Activated CD8-positive, alpha-beta memory T cell treated with anti-CD3 and anti-CD28 coated beads for 48 hours (primary cell): ENCODE measurements around the gene MLLT1.

ENCODE experiments used
- DNase-seq, 3 experiments: peaks; one replicate each; pipeline ENCODE4 v3.0.0-alpha.2; 2020; ENCODE audit warnings: low read depth in 2 of 3, low spot score in 2 of 3

MLLT1 gene

DNA sequence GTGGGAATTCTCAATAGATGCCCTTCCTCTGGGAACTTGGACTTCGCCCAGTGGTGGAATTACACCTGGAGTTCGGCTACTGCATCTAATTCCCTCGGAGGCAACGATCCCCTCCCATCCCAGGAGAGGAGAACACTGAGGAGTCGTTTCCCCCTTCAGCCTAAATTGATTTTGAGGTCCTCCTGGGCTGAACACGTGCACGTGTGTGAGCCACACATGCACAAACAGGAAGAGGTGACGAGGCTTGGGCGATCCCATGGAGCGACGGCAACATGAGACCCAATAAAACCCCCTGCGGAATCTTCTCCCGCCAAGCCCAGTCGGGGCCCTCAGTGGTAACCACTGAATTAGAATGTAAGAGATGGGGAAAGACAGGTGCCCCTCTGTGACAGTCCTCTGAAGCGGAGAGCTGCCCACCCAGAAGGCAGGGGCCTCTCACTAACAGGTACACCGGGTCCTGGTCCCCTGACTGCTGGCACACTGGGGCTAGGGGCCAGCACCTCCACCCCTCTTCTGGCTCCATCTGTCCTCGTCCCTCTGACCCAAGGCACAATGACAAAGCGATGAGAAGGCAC is 4.5 kb downstream of the MLLT1 start:
- DNase-seq = no peak

DNA sequence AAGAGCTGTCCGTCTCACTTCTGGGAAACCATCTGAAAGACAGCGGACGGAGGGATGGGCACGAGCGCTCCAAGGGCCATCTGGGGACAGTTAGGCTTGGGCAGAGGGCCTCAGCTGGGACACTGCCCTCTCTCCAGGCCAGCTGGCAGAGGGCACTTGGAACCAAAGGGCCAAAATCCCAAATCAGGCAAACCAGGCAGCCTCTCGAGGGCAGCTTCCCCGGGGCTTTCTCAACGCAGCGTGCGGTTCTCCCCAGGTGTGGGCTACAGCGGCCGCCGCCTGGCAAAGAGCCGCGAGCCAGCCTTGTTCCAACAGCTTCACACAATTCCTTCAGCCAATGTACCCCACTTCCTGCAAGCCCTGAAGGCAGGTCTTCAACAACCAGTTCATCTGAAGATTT is 5.0 kb downstream of the MLLT1 start:
- no peak for DNase-seq

DNA sequence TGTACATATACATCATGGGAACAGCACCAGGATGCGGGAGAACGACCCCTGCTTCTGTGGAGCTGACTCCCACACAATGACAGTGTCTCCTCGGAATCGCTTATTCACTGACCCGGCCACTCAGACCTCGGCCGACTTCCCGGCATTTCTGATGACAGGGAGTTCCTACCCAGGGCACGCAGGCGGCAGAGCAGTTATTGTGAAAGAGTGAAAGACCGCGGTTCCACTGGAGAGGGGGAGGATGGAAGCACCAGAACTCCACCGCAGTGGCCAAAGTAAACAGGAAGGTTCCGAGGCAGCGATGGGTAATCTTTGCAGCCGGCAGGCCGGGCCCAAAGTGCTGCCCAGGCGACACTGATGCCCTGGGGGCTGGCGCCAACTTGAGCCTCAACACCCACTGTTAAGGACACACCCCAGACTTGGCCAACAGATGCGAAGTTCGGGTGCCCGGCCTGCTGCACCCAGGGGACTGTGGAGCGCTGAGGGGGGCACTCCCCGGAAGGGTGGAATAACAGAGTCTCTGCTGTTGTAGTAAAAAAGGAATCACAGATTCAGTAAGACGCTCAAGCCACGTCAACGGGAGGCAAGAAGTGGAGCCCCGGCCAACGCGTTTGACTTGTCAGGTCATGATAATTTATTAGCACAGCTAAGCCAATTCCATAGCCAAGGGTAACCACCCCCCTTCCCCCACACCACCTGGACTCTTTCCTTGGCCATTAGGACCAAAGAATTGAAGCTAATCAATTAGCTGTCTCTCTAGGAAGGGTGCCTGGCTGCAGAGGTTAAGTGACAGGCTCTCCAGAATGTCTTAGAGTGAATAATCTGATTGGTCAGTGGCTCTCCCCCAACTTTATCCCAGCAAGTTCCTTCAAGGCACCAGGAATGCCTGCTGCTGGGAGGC is 5.8 kb downstream of the MLLT1 start:
- no peak for DNase-seq

DNA sequence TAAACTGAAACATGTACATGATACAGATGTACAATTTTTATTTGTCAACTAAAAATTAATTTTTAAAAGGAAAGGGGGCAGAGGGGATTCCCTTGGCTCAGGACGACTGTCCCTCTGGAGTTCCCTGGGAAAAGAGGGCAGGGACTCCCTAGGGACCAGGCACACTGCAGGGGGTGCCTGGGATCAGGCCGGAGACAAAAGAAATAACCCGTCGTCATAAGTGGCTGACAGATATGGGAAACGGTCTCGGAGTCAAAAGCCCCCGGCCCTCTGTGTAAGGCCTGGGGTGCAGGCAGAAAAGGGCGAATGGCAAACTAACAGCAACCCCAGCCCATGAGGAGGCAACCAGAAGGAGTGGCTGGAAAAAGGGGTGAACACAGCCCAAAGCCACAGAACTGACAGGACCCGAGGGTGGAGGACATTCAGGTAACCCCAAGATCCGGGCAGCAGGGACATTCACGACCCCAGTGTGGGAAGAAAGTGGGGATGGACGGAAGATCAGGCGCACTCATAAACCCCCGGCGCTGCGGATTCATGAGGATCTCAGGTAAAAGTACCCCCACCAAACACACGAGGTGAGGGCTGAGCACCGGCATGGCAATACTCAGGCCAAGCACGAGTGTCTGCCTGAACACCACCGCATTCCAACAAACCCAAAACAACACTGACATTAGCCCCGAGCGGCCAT is 6.7 kb downstream of the MLLT1 start:
- DNase-seq = no peak

DNA sequence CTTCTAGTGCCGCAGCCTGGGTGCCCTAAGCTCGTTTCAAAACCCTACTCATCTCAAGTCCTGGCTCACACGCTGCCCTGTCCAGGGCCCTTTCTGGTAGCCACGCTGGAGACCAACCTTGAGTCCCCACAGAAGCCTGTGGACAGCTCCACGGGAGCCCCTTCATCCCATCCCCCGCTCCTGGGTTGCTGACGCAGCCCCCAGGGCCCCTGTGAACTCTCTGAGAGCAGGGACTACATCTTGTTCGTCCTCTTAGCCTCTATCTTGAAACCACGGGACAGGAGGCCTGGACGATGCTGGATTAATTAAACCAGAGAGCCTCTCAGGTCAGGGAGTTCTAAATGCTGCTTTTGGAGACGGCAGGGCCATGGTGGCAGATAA is 7.4 kb downstream of the MLLT1 start:
- DNase-seq = no peak

DNA sequence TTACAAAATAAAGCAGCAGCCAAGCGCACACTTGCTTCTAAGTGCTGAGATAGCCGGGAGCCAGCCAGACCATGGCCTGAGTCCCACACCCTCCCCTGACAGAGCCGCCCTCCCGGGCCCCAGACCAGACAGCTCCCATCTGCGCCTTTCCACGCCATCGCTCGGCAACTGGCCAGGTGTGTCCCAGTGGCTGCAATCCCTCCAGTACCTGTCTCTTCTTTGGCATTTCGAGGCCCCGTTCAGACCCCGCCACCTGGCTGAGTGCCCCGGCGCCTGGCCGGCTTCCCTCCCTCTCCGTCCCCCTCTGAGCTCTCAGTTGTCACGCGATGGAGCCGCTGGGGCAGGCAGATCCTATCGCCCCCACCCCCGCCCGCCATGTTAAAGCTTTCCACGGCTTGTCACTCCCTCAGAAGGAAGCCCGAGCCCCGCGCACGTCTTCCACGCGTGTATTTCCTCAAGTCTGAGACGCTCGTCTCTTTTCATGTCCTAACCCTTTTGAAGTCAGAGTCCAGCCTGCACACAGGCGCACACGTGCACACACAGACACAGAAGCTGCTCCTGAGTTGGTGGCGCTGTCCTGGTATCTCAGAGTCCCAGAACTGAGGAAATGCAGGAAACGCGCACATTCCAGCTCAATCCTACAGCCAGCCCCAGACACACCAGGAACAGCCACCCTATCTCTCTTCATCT is 7.9 kb downstream of the MLLT1 start:
- DNase-seq = no peak

DNA sequence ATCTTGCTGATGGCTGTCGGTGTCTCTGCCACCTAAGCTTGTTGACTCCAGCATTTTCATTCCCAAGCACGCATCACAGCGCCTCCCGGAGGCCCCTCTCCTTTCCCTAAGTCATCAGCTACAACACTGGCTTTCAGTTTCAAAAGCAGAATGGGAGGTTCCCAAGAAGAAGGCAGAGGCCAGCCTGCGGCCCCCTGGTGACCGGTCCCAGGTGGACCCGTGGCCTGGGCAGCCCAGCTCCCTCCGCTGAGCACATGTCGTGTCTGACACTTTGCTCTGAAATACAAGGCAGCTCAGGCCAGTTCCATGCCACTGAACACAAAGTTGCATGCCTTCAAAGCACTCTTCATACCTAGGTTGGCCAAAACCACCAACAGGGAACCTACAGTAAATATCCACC is 8.5 kb downstream of the MLLT1 start:
- DNase-seq = no peak

DNA sequence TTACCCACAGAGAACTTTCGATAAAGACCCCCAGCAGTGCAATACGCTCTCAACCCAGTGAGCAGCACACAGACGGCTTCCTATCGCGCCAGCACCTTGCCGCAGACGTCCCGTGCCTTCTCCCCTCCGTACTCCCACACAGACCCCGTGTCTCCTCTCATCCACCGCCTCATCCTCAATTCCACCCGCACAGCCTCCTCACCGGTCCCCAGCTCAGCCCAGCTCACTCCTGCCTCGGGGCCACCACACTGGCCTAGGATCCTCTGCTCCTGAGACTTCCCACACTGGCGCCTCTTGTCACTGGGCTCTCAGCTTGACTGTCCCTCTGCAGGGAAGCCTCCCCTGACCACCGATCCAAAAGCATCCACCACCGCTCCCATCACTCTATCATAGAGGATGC is 9.0 kb downstream of the MLLT1 start:
- DNase-seq = no peak

DNA sequence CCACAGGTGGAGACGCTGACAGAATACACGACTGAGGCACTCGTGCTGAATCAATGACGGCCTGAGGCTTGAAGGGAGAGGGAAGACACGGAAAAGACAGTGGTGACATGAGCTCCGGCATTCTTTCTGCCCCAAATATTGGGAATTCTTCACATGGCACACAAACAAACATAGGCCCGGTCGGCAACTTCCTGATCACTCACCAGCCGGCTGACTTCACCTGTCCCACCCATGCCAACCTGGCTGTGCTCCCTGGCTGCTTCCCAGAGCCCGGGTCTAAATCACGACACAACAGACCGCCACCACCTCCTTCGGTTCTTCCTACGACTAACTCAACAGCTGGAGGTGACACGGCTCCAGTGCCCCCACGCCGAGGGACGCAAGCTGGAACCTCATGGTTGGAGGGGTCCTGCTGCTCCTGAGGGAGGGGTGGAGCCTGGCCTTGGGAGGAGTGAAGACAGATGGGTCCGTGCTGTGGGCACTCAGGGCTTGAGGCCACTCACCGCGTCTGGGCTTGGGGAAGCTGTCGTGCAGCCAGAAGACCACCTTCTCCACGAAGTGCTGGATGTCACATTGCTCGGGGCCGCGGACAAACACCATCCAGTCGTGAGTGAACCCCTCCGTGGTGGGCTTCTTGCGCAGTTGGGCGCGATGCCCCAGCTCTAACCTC is 9.6 kb downstream of the MLLT1 start:
- DNase-seq = no peak

DNA sequence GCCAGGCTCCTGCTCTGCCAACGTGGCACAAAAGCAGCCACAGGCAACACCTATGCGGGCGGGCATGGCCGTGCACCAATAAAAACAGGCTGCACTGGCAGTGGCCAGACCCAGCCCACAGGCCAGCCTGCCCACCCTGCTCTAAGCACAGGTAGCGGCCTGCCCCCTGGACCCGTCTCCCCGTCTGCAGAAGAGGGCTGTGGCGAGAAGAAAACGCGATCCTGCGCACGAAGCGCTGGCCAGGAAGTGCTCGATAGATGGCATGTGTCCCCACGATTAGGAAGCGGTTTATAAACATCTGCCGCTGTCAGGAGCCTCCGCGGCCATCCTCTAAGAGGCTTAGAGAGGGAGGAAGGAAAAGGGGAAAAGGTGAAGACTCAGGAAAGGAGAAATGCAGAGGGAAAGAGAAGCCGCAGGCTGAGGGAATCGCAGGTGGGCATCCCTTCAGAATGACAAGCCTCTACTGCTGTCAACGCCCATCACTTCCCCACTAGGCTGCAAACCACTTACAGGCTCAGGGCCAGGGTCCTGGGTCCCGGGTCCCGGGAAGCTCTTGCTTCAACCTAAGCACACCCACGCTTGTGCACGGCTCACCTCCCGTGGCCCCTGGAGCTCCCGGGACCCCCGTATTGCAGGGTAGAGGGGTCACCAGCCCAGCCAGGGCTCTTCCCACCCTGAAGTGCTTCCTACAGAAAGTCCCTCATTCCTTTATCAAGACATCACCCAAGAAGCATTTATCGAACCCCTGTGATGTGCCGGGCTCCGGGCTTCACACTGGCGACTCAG is 10.5 kb downstream of the MLLT1 start:
- no peak for DNase-seq

DNA sequence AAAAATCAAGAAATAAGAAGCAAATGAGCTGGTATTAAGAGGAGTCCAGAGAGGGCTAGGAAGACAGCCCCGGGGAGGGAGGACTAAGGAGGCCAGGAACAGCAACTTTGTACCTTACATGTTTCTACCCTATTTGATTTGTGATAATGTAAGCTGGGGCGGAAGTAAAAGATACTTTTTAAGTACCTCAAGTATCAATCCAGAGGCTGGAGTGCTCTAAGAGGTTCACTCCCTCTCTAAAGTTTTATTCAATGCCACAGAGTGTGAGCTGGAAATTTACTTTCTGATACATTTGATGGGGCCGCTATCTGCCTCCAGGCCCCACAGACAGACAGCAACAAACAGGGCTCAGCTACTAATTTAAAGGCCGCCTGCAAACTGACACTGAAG is 11.4 kb downstream of the MLLT1 start:
- DNase-seq = no peak

DNA sequence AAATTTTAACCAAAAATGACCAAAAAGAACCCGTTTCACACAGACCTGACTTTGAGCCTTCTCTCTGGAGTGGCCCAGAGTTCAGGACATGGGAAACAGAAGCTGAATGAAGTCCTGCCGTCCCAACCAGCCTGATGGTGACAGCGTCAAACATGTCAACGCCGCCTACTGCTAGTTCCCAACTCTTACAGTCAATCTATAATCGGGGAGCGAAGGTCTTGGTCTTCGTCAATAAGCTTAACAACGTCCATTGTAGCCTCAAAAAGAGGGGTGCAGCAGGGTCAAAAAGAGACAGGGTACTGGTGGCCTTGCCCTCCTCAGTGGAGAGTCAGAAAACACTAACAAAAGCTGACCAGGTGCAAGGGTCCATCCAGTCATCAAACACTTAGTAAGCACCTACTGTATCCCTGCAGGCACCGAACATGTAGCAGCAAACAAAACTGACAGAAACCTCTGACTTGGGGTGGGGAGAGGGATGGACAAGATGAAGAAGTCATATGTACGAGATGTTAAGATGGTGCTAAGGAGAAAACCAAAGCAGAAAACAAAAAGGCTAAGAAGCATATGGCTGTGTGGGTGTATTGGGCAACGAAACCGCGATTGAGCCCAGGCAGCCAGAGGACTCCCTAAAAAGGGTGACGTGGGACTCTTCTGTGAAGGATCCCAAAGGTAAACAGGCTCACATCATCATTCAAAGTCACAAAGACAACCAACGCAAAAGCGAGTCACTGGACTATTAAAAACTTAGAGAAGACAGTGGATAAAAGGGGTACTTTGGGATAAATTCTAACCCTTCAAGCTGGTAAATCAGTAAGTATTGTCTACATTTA is 12.0 kb downstream of the MLLT1 start:
- DNase-seq = no peak

DNA sequence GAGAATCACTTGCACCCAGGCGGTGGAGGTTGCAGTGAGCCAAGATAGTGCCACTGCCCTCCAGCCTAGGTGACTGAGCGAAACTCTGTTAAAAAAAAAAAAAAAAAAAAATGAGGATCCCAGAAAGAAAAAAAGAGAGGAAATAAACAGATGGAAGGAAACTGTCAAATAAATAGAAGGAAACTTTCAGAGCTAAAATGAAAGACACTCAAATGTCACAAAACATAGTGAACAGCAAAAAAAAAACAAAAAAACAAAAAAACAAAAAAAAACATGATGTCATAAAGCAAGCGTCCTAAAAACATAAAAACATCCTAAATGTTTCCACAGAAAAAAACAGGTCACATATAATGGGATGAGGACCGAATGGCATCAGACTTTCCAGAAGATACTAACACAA is 15.0 kb downstream of the MLLT1 start:
- DNase-seq = no peak

DNA sequence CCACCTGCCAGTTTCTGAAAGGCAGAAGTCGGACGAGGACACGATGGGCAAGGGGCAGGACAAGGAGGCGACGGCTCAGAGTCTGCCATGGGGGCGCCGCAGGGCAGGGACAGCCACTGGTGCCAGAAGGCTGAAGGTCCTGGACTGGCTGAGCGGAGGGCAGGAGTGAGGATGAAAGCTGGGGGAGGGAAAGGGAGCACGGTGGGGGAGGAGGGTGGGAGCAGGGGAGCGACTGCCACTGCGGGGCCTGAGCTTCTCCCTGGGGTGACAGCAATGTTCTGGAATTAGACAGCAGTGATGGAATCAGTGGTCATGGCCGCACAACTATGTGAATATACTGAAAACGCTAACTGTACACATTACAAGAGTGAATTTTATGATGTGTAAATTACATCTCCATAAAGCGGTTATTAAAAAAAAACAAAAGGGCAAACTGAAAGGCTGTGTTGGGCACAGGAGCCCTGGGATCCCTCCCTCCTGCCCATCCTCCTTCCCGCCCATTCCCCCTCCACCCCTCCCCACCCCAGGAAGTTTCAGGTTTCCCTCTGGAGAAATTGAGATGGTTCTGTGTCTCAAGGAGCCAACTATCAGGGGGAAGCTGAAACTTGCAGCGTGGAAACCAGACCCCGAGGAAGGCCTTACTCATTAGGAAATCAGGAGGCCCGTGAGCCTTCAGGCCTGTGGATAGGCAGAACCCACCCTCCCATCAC is 15.9 kb downstream of the MLLT1 start:
- DNase-seq = no peak

DNA sequence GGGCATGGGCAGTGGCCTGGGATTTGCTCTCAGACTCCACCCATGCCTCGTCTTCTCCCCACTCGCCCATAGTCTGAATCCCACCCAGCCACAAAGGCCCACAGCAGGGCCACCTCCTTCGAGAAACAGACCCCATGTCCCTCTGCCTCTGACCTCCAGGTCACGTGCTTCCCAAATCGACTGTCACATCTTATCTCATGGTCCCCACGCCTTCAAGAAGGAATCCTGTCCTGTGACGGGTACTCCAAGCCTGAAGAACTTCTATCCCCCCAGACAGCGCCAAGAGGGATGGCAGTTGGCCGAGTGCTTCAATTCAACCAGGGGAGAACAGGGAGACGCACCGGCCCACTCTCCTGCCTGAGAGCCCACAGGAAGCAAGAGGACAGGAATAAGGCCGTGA is 16.5 kb downstream of the MLLT1 start:
- DNase-seq = no peak

DNA sequence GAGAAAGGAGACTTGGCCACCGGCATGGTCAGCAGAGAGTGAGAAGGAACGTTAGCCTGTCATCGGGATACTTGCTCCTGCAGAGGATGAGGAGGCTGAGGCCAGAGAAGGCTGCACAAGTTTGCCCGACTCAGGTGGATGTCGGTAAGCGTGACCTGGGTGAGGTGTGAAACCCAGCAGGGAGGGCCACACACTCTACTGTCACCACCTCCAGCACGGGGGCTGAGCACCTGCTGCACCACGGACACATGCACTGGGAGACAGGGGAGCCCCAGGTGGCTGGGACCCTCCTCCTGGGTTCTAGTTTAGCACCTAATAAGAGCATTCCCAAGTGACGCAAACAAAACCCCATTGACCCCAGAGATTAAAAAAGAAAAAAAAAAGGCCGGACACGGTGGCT is 17.3 kb downstream of the MLLT1 start:
- DNase-seq = no peak

DNA sequence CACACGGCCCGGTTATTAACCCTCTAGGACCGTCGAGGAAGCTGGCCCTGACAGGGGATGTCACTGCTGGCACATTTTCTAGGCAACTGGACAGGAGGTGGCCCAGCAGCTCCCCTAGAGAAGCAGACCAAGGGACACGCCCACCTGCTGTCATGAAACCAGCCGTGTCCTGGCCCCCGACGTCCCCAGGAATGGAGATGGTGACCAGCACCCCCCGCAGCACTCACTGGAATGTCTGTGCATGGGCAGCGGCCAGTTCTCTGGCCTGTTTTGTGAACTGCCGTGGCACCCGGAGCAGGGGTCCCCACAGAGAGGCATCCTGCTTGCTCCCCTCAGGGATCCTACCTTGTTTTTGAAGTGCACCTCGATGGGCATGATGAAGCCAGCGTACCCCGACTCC is 17.9 kb downstream of the MLLT1 start:
- DNase-seq = no peak

DNA sequence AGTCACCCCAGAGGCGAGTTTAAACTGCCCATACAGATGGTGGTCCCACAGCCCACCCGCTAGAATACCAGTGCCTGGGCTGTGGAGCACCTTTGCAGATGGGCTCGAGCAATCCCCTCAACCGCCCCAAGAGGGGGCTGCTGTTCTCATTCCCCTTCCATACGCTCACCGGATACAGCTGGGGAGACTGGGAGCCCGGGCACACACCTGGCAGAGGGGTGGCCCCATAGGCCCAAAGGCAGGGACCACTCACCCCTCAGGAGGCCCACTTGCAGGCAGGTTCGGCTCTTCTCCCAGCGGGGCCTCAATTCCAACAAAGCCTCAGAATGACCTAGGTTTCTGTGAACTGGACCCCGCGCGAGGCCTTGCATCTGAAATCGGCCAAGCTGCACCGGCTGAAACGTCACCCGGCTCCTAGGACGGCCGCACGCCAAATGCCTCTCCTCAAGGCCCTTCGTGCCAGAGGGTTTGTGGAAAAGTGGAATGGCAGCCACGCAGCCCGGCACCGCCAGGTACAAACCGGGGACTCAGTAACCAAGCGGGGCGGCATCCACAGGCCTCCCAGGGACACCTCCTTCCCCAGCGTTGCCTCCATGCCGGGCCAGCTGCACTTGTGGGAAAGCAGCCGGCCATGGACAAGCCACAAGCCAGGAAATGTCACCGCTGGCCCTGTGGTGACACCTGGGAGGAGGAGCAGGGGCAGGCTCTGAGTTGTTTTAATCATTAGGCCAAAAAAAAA is 18.7 kb downstream of the MLLT1 start:
- DNase-seq = no peak
